Parathyroid adenoma (tissue), 2 donors: ENCODE results near the gene IP6K1.

ENCODE experiments used
- H2AFZ ChIP-seq: fragments of 300-600 bp; sonication (generic); one replicate; pipeline ENCODE4 v1.7.0; 2017; ENCODE audit warnings: antibody characterized with exemption, mild to moderate bottlenecking
- H3K27ac ChIP-seq: fragments of 300-600 bp; sonication (generic); one replicate; pipeline ENCODE4 v1.7.0; 2017
- H3K27me3 ChIP-seq: fragments of 300-600 bp; sonication (generic); one replicate; pipeline ENCODE4 v1.7.0; 2017; ENCODE audit warnings: low read length; ENCODE audit not compliant: control insufficient read depth, insufficient read depth
- H3K36me3 ChIP-seq: fragments of 300-600 bp; sonication (generic); one replicate; pipeline ENCODE4 v1.7.0; 2017; ENCODE audit warnings: low read length; ENCODE audit not compliant: control insufficient read depth, insufficient read depth
- H3K4me1 ChIP-seq: fragments of 300-600 bp; sonication (generic); one replicate; pipeline ENCODE4 v1.7.0; 2017; ENCODE audit warnings: control low read depth
- H3K4me2 ChIP-seq: fragments of 300-600 bp; sonication (generic); one replicate; pipeline ENCODE4 v1.7.0; 2017; ENCODE audit warnings: low read length
- H3K4me3 ChIP-seq: fragments of 300-600 bp; sonication (generic); one replicate; pipeline ENCODE4 v1.7.0; 2017; ENCODE audit warnings: low read depth, low read length
- H3K79me2 ChIP-seq: fragments of 300-600 bp; sonication (generic); one replicate; pipeline ENCODE4 v1.7.0; 2017; ENCODE audit warnings: control low read depth
- H3K9ac ChIP-seq: fragments of 300-600 bp; sonication (generic); one replicate; pipeline ENCODE4 v1.7.0; 2017; ENCODE audit warnings: mild to moderate bottlenecking
- H3K9me3 ChIP-seq: fragments of 300-600 bp; sonication (generic); one replicate; pipeline ENCODE4 v1.7.0; 2017; ENCODE audit warnings: low read length; ENCODE audit not compliant: control insufficient read depth
- TF ChIP-seq, protein P1 (sequence below): fragments of 300-600 bp; sonication (generic); IDR thresholded peaks from one replicate; pipeline ENCODE4 v1.7.0; 2017; ENCODE audit warnings: antibody characterized with exemption, mild to moderate bottlenecking
- donor health status: primary hyperparathyroidism.

The IP6K1 gene

DNA sequence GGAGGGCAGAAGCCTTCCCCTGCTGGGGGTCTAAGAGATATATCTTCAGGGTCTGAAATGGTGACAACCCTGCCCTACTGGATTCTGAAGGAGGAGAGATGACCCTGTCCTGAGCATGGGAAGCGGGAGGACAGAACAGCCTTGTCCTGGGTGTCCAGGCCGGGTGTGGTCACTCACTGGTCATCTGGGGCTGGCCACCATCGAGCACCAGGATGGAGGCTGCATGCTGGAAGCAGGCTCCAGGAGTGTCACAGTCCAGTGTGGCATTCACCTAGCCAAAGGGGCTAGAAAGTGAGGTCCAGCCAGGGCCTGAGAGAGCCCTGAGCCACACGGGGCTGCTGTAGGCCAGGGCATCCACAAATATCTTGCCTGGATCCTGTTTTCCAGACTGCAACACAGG is 8.1 kb upstream of the IP6K1 start:
- Histone ChIP-seq H3K4me3 (no peak overlapping the region), H3K9me3 (no peaks in the 10 kb centered on the region), H3K27me3 (no peaks in the 10 kb centered on the region), H3K27ac (no peak overlapping the region), H3K4me1 (no peaks in the 10 kb centered on the region), H3K9ac (no peak overlapping the region), H3K4me2 (no peak overlapping the region), H2AFZ (no peak overlapping the region), H3K79me2 (no peaks in the 10 kb centered on the region), H3K36me3 (no peaks in the 10 kb centered on the region)
- TF ChIP-seq, protein P1, sequence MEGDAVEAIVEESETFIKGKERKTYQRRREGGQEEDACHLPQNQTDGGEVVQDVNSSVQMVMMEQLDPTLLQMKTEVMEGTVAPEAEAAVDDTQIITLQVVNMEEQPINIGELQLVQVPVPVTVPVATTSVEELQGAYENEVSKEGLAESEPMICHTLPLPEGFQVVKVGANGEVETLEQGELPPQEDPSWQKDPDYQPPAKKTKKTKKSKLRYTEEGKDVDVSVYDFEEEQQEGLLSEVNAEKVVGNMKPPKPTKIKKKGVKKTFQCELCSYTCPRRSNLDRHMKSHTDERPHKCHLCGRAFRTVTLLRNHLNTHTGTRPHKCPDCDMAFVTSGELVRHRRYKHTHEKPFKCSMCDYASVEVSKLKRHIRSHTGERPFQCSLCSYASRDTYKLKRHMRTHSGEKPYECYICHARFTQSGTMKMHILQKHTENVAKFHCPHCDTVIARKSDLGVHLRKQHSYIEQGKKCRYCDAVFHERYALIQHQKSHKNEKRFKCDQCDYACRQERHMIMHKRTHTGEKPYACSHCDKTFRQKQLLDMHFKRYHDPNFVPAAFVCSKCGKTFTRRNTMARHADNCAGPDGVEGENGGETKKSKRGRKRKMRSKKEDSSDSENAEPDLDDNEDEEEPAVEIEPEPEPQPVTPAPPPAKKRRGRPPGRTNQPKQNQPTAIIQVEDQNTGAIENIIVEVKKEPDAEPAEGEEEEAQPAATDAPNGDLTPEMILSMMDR: no peak

DNA sequence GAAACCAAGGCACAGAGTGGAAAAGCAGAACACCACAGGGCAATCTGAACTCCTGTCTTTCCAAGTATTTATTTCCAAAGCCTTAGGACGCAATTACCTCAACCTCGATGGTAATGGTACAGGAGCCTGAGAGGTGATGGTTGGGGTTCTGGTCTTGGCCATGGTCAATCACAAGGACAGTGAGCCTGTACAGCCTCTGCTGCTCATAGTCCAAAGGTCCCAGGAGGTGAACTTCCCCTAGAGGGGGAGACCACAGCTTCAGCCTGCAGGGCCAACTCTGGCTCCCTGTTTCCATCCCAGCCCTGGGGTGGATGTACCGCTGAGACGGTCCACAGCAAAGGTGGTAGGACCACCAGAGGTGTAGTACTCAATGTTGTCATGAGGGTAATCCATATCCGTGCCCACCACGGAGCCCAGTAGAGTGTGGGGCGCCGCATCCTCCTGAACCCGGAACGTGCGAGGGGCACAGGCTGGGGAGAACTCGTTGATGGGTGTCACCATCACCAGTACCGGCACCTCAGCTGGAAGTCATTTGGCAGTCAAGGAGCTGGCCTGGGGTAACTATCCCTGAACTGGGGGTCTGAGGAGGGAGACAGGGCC is 7.2 kb upstream of the IP6K1 start:
- Histone ChIP-seq H3K4me2 (no peak overlapping the region), H3K79me2 (no peaks in the 10 kb centered on the region), H3K27ac (no peak overlapping the region), H2AFZ (no peak overlapping the region), H3K27me3 (no peaks in the 10 kb centered on the region), H3K4me3 (no peak overlapping the region), H3K9ac (no peak overlapping the region), H3K4me1 (no peaks in the 10 kb centered on the region), H3K36me3 (no peaks in the 10 kb centered on the region), H3K9me3 (no peaks in the 10 kb centered on the region)
- TF ChIP-seq, protein P1: no peak

DNA sequence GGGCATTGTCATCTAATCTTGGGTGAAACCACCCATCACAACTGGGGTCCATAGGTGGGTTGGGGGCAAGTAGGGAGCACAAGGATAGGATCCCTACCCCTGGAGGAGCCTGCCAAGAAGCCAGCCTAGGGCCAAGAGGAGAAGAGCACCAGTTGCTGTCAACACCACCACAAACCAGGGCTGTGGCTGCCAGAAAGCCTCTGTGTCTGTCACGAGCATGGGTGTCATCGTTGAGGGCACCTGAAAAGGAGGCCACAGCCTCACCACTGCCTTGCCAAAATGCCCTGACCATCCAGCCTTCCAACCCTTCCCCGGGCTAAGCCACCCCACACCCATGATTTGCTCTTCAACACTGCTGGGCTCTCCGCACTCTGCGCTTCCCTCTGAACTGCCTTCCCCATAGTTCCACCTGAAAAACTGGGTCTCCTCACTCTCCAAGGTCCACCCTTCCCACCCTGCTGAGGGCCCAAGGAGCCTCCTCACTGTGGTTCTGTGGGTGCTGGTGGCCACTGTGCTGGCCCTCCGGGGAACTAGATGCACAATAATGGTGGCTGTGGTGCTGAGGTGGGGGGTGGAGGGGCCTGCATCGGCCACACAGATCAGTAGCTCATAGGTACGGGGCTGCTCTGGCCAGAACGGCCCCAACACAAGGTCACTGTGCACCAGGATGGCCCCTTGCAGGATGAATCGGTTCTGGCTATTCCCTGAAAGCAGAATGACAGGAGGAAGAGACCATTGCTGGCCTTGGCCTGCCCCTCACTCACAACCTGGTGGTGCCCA is 6.2 kb upstream of the IP6K1 start:
- Histone ChIP-seq H3K4me2 (no peak overlapping the region), H3K9me3 (no peaks in the 10 kb centered on the region), H3K79me2 (no peaks in the 10 kb centered on the region), H3K4me1 (no peaks in the 10 kb centered on the region), H3K27me3 (no peaks in the 10 kb centered on the region), H2AFZ (no peak overlapping the region), H3K36me3 (no peaks in the 10 kb centered on the region), H3K4me3 (no peak overlapping the region), H3K9ac (no peak overlapping the region), H3K27ac (no peak overlapping the region)
- TF ChIP-seq, protein P1: no peak

DNA sequence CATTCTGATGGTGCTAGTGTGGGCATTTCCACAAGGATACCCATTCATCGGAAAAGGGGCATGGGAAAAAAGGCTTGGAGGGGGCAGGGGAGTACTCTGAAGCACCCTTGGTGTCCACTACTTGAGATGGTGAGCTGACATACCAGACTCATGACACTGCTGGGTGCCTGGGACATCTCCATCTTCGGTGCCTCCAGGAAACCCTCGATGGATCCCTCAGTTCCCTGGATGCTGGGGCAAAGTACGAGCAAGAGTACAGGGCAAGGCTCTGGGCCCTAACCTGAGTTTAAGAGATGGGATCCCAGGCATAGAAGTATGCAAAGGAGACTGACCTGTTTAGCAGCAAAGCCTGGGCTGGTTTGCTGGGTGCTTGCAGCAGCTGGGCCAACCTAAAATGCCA is 5.2 kb upstream of the IP6K1 start:
- H3K4me1 ChIP-seq: peaks cover 5% of the 10 kb centered on the region
- no peak overlapping the region for H3K27ac ChIP-seq
- no peaks in the 10 kb centered on the region for H3K27me3 ChIP-seq
- H3K79me2 ChIP-seq: peaks cover 2% of the 10 kb centered on the region
- H3K4me2 ChIP-seq: no peak overlapping the region
- no peak overlapping the region for H3K9ac ChIP-seq
- TF ChIP-seq, protein P1: no peak
- no peak overlapping the region for H2AFZ ChIP-seq
- no peak overlapping the region for H3K4me3 ChIP-seq
- no peaks in the 10 kb centered on the region for H3K9me3 ChIP-seq
- no peaks in the 10 kb centered on the region for H3K36me3 ChIP-seq
